ENCODE results near the gene AGO3. TPM values are rescaled to one million over a fixed set of nuclear protein-coding genes. Genes with fewer than 3 reads are reported as not detected.

The AGO3 gene
- total RNA-seq (2013; cell fraction: nucleolus; rRNA removed), result 90.9 and 91.0 TPM in 2 replicates
- 8.5 and 11.5 TPM in 2 replicates for total RNA-seq (2014; rRNA removed)
- 10.0 and 11.8 TPM in 2 replicates for total RNA-seq (2014; rRNA removed; fragmentation: Illumina TruSeq; extraction: Trizol)
- 16.1 and 17.6 TPM in 2 replicates for total RNA-seq (2021)
- 9.6 TPM for polyA plus RNA-seq (2011; ENCODE audit: low read depth)
- 26.7 and 35.2 TPM in 2 replicates for polyA plus RNA-seq (2011; rRNA removed)
- 18.6 and 23.9 TPM in 2 replicates for polyA plus RNA-seq (2011; cell fraction: cytosol; rRNA removed)
- polyA plus RNA-seq (2011; cell fraction: nucleus; rRNA removed), result 30.5 and 30.8 TPM in 2 replicates
- polyA plus RNA-seq (2012), result 5.8 and 8.9 TPM in 2 replicates
- 11.6 and 12.3 TPM in 2 replicates for polyA plus RNA-seq (2014; fragmentation: Illumina TruSeq; extraction: Trizol)
- polyA plus RNA-seq (2014; fragmentation: Nextera tagmentation; extraction: Ambion mirVana), result 1 to 10 TPM; 3.9 to 4.2 TPM
- polyA plus RNA-seq (2014; rRNA removed), result 10.3 and 12.8 TPM in 2 replicates
- 10 to 100 TPM; 17.2 to 18.6 TPM for polyA plus RNA-seq (2016; fragmentation: Nextera tagmentation; extraction: Ambion mirVana)
- polyA minus RNA-seq (2011; rRNA and poly(A)+ RNA removed), result 44.2 and 61.5 TPM in 2 replicates
- 8.6 and 17.7 TPM in 2 replicates for polyA minus RNA-seq (2011; cell fraction: cytosol; rRNA and poly(A)+ RNA removed)
- polyA minus RNA-seq (2011; cell fraction: nucleus; rRNA and poly(A)+ RNA removed), result 23.8 and 38.1 TPM in 2 replicates
- Bru-seq, nascent RNA, result percentile 73 among the genes with signal in this experiment
- percentile 79 among the genes with signal in this experiment for BruChase-seq, experiment 1, labeled RNA remaining after a 6-hour chase
- BruChase-seq, experiment 2, labeled RNA remaining after a 2-hour chase, result percentile 81 among the genes with signal in this experiment
- long read RNA-seq, experiment 1, full-length matches to known transcripts, result 3 of 6 reads
- long read RNA-seq, experiment 1, partial matches to known transcripts, result 0 of 6 reads
- long read RNA-seq, experiment 1, other reads (novel, unspliced or antisense), result 3 of 6 reads
- long read RNA-seq, experiment 2, full-length matches to known transcripts, result 8 of 43 reads
- long read RNA-seq, experiment 2, partial matches to known transcripts, result 16 of 43 reads
- long read RNA-seq, experiment 2, other reads (novel, unspliced or antisense), result 19 of 43 reads

- under 1% methylated on average over 75 of the region's 112 CpGs for WGBS (ENCODE audit: insufficient coverage, insufficient replicate concordance, low lambda C conversion rate, missing lambda C conversion rate)
- H2AFZ ChIP-seq (ENCODE audit: control insufficient read depth, low read depth, low read length), result peak within 1 kb of the TSS; percentile 91
- intact Hi-C loops (cut with micrococcal nuclease; ENCODE audit: unreplicated experiment), result loop anchor here (2.0 kb wide), 2 partner anchors 48 to 158 kb away; partner anchors contain the start of genes ADPRS and AGO1
- FAIRE-seq, result peak; percentile 62
- H3K4me3 ChIP-seq, result peak within 1 kb of the TSS; percentile 97
- POLR2A ChIA-PET, result interaction anchor here (0.5 to 1.6 kb wide), 10 partner anchors 13 to 293 kb away, joined by 3 to 7 read pairs (median 4); partner anchors contain the start of genes AGO1 and THRAP3
- peak; percentile 91 for ATAC-seq
- RAD21 ChIA-PET (ENCODE audit: unreplicated experiment), result interaction anchor here (0.8 to 2.3 kb wide), 3 partner anchors 44 to 48 kb away, joined by 3 to 6 read pairs (median 3); partner anchors contain the start of gene AGO1
- BruUV-seq (replicated peaks), result no TSS peak
- H3K9ac ChIP-seq (ENCODE audit: control insufficient read depth, insufficient read depth, low read length), result peak within 1 kb of the TSS; percentile 88
- H4K20me1 ChIP-seq (ENCODE audit: control insufficient read depth, insufficient read depth), result no peaks in the 10 kb centered on the region
- H3K4me1 ChIP-seq (ENCODE audit: control insufficient read depth, insufficient read depth, low read length), result peaks cover 5% of the 10 kb centered on the region
- in situ Hi-C loops (cut with MboI), result no loop called here
- DNase-seq (ENCODE audit: low read depth, low spot score), result peak; percentile 60
- peak within 1 kb of the TSS; percentile 97 for H3K4me2 ChIP-seq (ENCODE audit: control insufficient read depth, insufficient read depth)
- SMC1A ChIA-PET (ENCODE audit: uncharacterized antibody, unreplicated experiment), result interaction anchor here (0.9 to 2.5 kb wide), 5 partner anchors 11 to 219 kb away, joined by 3 to 12 read pairs (median 5); partner anchors contain the start of gene AGO1
- H3K27ac ChIP-seq (ENCODE audit: control insufficient read depth, insufficient read depth), result peak within 1 kb of the TSS; percentile 78
- H3K9me3 ChIP-seq (replicated peaks; ENCODE audit: control insufficient read depth, insufficient read depth, low read length), result no peaks in the 10 kb centered on the region
- no peaks in the 10 kb centered on the region for H3K27me3 ChIP-seq (replicated peaks in 1 of 2; ENCODE audit: control insufficient read depth in 2 of 2, insufficient read depth in 2 of 2, low read length in 1 of 2)
- no peaks in the 10 kb centered on the region for H3K36me3 ChIP-seq (ENCODE audit: control insufficient read depth in 2 of 2, insufficient read depth in 2 of 2, low read length in 1 of 2)
- CTCF ChIA-PET, result interaction anchor here (1.1 to 1.3 kb wide), 3 partner anchors 45 to 49 kb away, joined by 3 to 4 read pairs (median 3); partner anchors contain the start of gene AGO1
- H3K79me2 ChIP-seq (ENCODE audit: control insufficient read depth, insufficient read depth, low read length), result peaks cover 39% of the 10 kb centered on the region
- no peak for TF ChIP-seq SP1 (IDR thresholded peaks at IDR 0.05; ENCODE audit: low read depth, low read length)
- TF ChIP-seq JUNB (IDR thresholded peaks at IDR 0.05), result no peak
- no peak for TF ChIP-seq NFYA (IDR thresholded peaks at IDR 0.05; ENCODE audit: borderline replicate concordance, low read depth, low read length)
- no peak for TF ChIP-seq RFX5 (IDR thresholded peaks at IDR 0.05; ENCODE audit: low read depth, low read length)
- TF ChIP-seq MEF2A (IDR thresholded peaks at IDR 0.05; ENCODE audit: insufficient read depth, low read depth, low read length), result 0 out of 2 replicates have a peak, but pooled peaks have one; percentile 42
- TF ChIP-seq GATAD2B (conservative IDR thresholded peaks at IDR 0.05; ENCODE audit: low read depth), result peak; percentile 96
- no peak for TF ChIP-seq RCOR1 (conservative IDR thresholded peaks at IDR 0.05; ENCODE audit: low read depth, low read length)
- peak; percentile 87 for TF ChIP-seq NFXL1 (IDR thresholded peaks at IDR 0.05; ENCODE audit: borderline replicate concordance)
- TF ChIP-seq RAD21 (IDR thresholded peaks at IDR 0.05; ENCODE audit: insufficient read depth, low read depth, low read length), result no peak
- TF ChIP-seq BMI1 (IDR thresholded peaks at IDR 0.05; ENCODE audit: borderline replicate concordance), result no peak
- TF ChIP-seq HSF1 (IDR thresholded peaks at IDR 0.05; ENCODE audit: low read depth, low read length), result no peak
- TF ChIP-seq ZBTB11 (CRISPR knock-in tag; IDR thresholded peaks at IDR 0.05), result peak; percentile 85
- TF ChIP-seq IKZF1 (conservative IDR thresholded peaks at IDR 0.05), result peak; percentile 96
These were observed at the start of gene AGO3 for GRCh38 chr1:35930593-35931445. AGO3 (plus strand) TSS chr1:35931105; CDS start chr1:35931427, 322 bp downstream.
